22Rv1 (cell line): ENCODE data around the gene GRIK1.

Experiments used
- CTCF ChIP-seq: fragments of 450-650 bp; IDR thresholded peaks from 2 replicates; pipeline ENCODE4 v1.5.1; 2017; ENCODE audit warnings: mild to moderate bottlenecking
- ZFX ChIP-seq: fragments of 450-650 bp; IDR thresholded peaks from 2 replicates; pipeline ENCODE4 v1.6.1; 2017; ENCODE audit warnings: antibody characterized with exemption, borderline replicate concordance

DNA sequence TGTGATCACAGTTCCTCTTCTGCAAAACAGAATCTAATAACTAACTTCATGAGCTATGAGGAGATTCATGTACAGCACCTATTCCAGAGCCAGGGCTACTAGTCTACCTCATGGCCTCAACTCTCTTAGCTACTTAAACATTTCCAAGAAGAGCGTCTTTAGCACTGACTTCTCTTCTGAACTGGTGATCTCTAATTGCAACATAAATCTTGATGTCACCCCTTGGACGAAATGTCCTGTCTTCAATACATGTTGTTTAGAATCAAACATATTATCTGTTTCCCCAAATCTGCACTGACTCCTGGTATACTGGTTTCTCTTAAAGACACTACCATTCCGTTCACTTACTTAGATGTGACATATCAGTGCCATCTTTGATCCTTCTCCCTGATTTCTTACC is 88.2 kb downstream of the GRIK1 start:
- TF ChIP-seq CTCF (no peak), ZFX (no peak)
